Measurements from ENCODE around the gene PLCG1. TPM values are rescaled to one million over a fixed set of nuclear protein-coding genes. Genes with fewer than 3 reads are reported as not detected.
A peak's percentile ranks its signal among the peaks of the same experiment; 100 is the strongest.

PLCG1 gene
- total RNA-seq, 2 donors from 2014 or later: 227 to 257 TPM

- H3K27ac Mint-ChIP-seq: peak overlapping the region; percentile 33
- DNase-seq: no peak
- WGBS, 2 experiments (ENCODE audit: insufficient coverage in 1 of 2, insufficient read length in 1 of 2): 98 to 100% methylated on average over 10 of the region's 10 CpGs
- H3K27me3 Mint-ChIP-seq (ENCODE audit: insufficient read depth): no peaks in the 10 kb centered on the region
- Histone ChIP-seq H3K9ac (ENCODE audit: extremely low read depth, low read length, poor library complexity, severe bottlenecking) (no peak overlapping the region), H3K36me3 (ENCODE audit: control insufficient read depth, insufficient read depth, low read length) (peaks cover 77% of the 10 kb centered on the region), H3K4me3 (ENCODE audit: low read length) (no peak overlapping the region), H3K27ac (ENCODE audit: low read depth, low read length) (no peak overlapping the region), H3K9me3 (ENCODE audit: control insufficient read depth, low read length) (no peaks in the 10 kb centered on the region), H3K4me1 (ENCODE audit: control insufficient read depth, insufficient read depth, low read length) (peaks cover 15% of the 10 kb centered on the region), H3K27me3 (ENCODE audit: control insufficient read depth, insufficient read depth, low read length, poor library complexity, severe bottlenecking) (no peaks in the 10 kb centered on the region)
- no peaks in the 10 kb centered on the region for H3K9me3 Mint-ChIP-seq
- no peak overlapping the region for H3K4me3 Mint-ChIP-seq
- H3K4me1 Mint-ChIP-seq: peaks cover 14% of the 10 kb centered on the region
- TF ChIP-seq, protein P1, sequence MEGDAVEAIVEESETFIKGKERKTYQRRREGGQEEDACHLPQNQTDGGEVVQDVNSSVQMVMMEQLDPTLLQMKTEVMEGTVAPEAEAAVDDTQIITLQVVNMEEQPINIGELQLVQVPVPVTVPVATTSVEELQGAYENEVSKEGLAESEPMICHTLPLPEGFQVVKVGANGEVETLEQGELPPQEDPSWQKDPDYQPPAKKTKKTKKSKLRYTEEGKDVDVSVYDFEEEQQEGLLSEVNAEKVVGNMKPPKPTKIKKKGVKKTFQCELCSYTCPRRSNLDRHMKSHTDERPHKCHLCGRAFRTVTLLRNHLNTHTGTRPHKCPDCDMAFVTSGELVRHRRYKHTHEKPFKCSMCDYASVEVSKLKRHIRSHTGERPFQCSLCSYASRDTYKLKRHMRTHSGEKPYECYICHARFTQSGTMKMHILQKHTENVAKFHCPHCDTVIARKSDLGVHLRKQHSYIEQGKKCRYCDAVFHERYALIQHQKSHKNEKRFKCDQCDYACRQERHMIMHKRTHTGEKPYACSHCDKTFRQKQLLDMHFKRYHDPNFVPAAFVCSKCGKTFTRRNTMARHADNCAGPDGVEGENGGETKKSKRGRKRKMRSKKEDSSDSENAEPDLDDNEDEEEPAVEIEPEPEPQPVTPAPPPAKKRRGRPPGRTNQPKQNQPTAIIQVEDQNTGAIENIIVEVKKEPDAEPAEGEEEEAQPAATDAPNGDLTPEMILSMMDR (conservative IDR thresholded peaks at IDR 0.05): no peak
- H3K36me3 Mint-ChIP-seq (ENCODE audit: low read depth): peaks cover 59% of the 10 kb centered on the region
Measured at GRCh38 chr20:41174373-41174772, 37.0 kb downstream of the PLCG1 start.

DNA sequence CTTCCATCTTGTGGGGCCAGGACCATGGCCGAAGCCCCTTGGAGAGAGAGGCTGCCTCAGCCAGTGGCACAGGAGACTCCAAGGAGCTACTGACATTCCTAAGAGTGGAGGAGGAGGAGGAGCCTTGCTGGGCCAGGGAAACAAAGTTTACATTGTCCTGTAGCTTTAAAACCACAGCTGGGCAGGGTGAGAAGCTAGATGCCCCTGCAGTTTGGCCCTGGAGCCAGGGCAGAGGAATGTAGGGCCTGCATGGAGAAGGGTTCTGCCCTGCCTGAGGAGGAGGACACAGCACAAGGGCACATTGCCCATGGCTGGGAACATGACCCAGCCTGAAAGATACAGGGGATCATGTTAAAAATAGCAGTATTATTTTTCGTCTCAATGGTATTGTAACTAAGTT lies 37.4 kb downstream of the PLCG1 start:
- Mint-ChIP-seq H3K9me3 (no peaks in the 10 kb centered on the region), H3K4me3 (no peak overlapping the region), H3K4me1 (peaks cover 14% of the 10 kb centered on the region), H3K36me3 (ENCODE audit: low read depth) (peaks cover 55% of the 10 kb centered on the region), H3K27me3 (ENCODE audit: insufficient read depth) (no peaks in the 10 kb centered on the region), H3K27ac (peak overlapping the region; percentile 33)
- H3K4me1 ChIP-seq (ENCODE audit: control insufficient read depth, insufficient read depth, low read length): peaks cover 15% of the 10 kb centered on the region
- H3K27ac ChIP-seq (ENCODE audit: low read depth, low read length): no peak overlapping the region
- no peak overlapping the region for H3K9ac ChIP-seq (ENCODE audit: extremely low read depth, low read length, poor library complexity, severe bottlenecking)
- peaks cover 74% of the 10 kb centered on the region for H3K36me3 ChIP-seq (ENCODE audit: control insufficient read depth, insufficient read depth, low read length)
- no peaks in the 10 kb centered on the region for H3K27me3 ChIP-seq (ENCODE audit: control insufficient read depth, insufficient read depth, low read length, poor library complexity, severe bottlenecking)
- H3K4me3 ChIP-seq (ENCODE audit: low read length): no peak overlapping the region
- peak; percentile 42 for DNase-seq
- TF ChIP-seq, protein P1 (conservative IDR thresholded peaks at IDR 0.05): no peak
- no peaks in the 10 kb centered on the region for H3K9me3 ChIP-seq (ENCODE audit: control insufficient read depth, low read length)
- WGBS, 2 experiments (ENCODE audit: insufficient coverage in 1 of 2, insufficient read length in 1 of 2): 96 to 100% methylated on average over 1 to 2 of the region's 2 CpGs

DNA sequence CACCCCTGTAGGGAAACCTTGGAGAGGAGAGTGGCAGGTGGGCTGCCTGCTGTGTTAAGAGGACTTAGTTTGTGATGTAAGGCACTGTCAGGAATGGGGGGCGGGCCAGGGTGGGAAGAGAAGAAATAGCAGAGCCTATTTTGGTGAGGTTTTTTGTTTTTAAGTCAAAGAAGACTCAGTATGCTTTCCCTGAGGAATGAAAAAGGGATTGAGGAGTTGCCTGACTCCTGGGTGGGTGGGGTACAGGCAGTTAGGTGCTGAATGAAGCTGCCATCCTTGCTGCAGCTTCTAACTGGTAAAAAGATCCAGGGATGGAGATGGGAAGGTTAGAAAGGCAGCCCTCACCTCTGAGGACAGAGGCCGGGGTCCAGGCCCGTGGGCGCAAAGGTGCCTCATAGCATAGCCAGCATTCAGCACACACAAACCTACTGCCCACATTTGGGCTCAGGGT lies 37.9 kb downstream of the PLCG1 start:
- H3K27me3 Mint-ChIP-seq (ENCODE audit: insufficient read depth): no peaks in the 10 kb centered on the region
- TF ChIP-seq, protein P1 (conservative IDR thresholded peaks at IDR 0.05): no peak
- no peak overlapping the region for H3K4me3 Mint-ChIP-seq
- Histone ChIP-seq H3K36me3 (ENCODE audit: control insufficient read depth, insufficient read depth, low read length) (peaks cover 69% of the 10 kb centered on the region), H3K9me3 (ENCODE audit: control insufficient read depth, low read length) (no peaks in the 10 kb centered on the region), H3K27me3 (ENCODE audit: control insufficient read depth, insufficient read depth, low read length, poor library complexity, severe bottlenecking) (no peaks in the 10 kb centered on the region), H3K9ac (ENCODE audit: extremely low read depth, low read length, poor library complexity, severe bottlenecking) (no peak overlapping the region), H3K27ac (ENCODE audit: low read depth, low read length) (no peak overlapping the region), H3K4me1 (ENCODE audit: control insufficient read depth, insufficient read depth, low read length) (peaks cover 15% of the 10 kb centered on the region), H3K4me3 (ENCODE audit: low read length) (no peak overlapping the region)
- H3K36me3 Mint-ChIP-seq (ENCODE audit: low read depth): peaks cover 51% of the 10 kb centered on the region
- H3K27ac Mint-ChIP-seq: peak overlapping the region; percentile 33
- peak; percentile 27 for DNase-seq
- peaks cover 14% of the 10 kb centered on the region for H3K4me1 Mint-ChIP-seq
- 94 to 99% methylated on average over 4 of the region's 4 CpGs for WGBS, 2 experiments (ENCODE audit: insufficient coverage in 1 of 2, insufficient read length in 1 of 2)
- no peaks in the 10 kb centered on the region for H3K9me3 Mint-ChIP-seq
